Medulla oblongata (tissue), 1 donor: Measurements from ENCODE around the gene ZNF491.
"Not testable (repeated sequence)": the region's sequence is repeated elsewhere in the genome, so short reads cannot be mapped to it uniquely, and the experiment has no call there.

Experiments used
- DNase-seq: peaks from one replicate; pipeline ENCODE4 v3.0.0-alpha.2; 2015; ENCODE audit errors: extremely low spot score

Gene ZNF491

DNA sequence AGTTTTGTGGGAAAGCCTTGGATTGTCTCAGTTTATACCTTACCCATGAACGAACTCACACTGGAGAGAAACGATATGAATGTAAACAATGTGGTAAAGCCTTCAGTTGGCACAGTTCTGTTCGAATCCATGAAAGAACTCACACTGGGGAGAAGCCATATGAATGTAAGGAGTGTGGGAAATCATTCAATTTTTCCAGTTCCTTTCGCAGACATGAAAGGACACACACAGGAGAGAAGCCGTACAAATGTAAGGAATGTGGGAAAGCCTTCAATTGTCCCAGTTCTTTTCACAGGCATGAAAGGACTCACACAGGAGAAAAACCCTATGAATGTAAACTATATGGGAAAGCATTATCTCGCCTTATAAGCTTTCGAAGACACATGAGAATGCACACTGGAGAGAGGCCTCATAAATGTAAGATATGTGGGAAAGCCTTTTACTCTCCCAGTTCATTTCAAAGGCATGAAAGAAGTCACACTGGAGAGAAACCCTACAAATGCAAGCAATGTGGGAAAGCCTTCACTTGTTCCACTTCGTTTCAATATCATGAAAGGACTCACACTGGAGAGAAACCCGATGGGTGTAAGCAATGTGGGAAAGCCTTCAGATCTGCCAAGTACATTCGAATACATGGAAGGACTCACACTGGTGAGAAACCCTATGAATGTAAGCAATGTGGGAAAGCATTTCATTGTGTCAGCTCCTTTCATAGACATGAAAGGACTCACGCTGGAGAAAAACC, 8.2 kb downstream of the ZNF491 start:
- no peak for DNase-seq

DNA sequence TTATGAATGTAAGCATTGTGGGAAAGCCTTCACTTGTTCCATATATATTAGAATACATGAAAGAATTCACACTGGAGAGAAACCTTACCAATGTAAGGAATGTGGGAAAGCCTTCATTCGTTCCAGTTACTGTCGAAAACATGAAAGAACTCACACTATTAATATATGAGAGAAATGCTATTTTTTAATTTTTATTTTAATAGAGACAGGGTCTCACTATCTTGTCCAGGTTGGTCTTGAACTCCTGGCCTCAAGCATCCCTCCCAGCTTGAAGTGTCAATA, 8.7 kb downstream of the ZNF491 start:
- no peak for DNase-seq

DNA sequence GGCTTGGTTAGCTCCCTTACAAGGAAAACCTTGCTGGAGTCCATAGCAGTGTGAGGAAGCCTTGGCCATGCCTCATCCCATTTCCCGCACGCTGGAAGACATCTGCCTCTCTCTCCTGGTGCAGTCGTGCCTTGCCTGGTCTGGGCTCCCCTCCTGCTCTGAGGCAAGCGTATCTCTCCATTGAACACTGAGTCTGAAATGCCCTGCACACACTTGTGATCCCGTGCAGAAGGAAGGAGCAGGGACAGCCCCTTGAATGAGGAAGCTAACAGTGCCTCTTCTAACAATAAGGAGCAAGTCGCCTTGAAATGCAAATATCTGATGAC, 15.3 kb downstream of the ZNF491 start:
- DNase-seq: no peak

DNA sequence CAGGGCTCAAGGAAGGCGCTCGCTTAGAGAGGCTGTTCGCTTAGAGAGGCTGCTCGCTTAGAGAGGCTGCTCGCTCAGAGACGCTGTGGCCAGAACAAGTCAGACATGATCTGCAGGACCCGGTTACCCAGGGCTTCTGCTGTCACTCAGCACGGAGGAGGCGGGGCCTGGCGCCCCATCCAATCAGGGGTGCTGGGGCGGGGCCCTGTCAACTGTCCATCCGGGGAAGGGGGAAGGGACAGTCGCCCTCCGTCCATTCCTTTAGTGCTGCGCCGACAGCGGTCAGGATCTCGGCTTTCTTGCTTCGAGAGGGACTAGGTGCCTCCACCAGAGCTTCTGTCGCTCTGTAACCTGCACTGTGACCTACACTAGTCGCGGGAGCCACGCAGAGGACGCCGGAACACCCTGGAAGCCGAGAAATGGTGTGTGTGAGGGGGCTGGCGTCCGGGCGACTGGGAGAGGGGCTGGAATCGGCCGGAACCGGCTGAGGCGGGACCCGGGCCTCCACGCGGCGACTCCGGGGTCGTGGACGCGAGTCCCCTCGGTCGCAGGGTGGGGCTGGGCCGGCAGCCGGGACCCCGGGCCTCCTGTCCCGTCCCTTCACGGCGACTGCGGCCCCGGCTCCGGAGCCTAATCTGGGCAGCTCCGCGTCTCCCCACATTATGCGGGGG, 15.8 kb downstream of the ZNF491 start, which contains the start of gene ZNF440:
Gene ZNF440 (plus strand): TSS at position 245 of the 671 bp plus-strand sequence. CDS start 175 bp downstream, at position 420.
- DNase-seq: peak; percentile 98

DNA sequence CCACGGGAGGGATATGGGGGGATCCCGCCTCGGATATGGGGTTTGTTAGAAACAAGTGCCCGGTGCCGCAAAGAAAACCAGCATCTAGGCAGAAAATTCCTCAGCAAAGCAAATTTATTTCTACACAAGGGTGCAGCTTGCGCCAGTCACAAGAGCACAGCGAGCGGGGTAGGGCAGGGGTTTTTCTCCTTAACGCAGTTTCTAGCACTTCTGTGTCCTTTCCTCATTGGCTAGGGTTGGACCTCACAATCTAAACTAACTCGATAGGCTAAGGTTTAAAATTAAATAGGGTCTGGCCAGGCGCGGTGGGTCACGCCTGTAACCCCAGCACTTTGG, 16.3 kb downstream of the ZNF491 start:
- DNase-seq: peak; percentile 3

DNA sequence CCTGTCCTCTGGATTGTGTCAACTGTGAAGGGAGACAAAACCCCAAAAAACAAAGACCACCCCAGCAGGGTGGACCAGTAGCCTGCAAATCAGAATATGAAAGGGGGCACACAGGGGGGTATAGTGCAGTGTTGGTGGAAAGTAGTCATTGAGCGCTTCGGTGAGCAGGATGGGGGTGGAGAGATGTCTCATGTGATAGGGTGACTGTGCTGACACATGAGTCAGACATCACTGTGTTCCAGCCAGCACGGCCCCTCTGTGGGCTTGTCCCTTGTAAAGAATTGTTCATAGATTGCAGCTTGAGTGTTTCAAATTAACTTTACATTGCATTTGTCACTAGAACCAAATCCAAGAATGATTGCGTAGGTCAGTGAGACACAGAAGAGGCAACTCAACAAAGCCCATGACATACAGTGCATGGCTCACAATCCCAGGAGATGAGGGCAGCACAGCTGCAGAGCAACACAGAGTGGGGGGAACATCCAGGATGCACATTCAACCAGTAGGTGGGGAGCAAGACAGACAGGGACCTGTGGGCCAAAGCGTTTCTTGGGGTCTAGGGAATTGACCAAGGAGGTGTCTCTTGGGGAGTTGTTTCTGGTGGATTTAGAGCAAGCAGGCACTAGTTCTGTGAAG, 23.3 kb downstream of the ZNF491 start:
- DNase-seq: no peak

DNA sequence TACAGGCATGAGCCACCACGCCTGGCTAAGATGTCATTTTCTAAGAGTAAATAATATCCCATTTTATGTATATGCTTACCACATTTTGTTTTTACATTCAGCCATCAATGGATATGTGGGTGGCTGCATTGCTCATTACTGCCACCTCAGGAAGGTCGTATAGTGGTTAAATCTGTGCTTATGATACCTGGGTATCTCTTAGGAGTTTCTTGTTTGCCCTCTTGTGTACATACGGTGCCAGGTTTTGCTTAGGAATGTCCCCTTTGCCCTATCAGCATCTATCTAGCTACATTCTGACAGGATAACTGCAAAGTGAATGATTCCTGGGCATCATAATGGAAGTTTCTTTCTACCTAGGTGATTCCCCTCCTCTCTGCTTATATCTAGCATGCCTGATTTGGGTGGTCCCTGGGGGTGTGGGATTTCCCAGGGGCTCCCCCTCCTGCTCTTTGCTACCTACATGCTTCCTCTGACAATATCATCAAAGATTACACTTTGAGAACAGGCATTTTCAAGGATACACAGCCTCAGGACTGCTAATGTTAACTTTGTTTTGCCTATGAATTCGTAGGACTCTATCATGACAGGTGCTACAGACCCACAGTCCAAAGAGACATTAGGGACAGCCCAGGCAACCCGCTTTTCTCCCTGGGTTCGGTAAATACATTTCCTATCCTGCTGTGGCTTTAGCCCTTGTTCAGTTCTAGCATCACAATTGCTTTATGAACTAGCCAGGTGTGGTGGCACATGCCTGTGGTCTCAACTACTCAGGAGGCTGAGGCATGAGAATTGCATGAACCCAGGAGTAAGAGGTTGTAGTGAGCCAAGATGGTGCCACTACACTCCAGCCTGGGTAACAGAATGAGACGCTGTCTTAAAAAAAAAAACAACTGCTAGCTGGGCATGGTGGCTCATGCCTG, 30.9 kb downstream of the ZNF491 start:
- not testable (repeated sequence) for DNase-seq

DNA sequence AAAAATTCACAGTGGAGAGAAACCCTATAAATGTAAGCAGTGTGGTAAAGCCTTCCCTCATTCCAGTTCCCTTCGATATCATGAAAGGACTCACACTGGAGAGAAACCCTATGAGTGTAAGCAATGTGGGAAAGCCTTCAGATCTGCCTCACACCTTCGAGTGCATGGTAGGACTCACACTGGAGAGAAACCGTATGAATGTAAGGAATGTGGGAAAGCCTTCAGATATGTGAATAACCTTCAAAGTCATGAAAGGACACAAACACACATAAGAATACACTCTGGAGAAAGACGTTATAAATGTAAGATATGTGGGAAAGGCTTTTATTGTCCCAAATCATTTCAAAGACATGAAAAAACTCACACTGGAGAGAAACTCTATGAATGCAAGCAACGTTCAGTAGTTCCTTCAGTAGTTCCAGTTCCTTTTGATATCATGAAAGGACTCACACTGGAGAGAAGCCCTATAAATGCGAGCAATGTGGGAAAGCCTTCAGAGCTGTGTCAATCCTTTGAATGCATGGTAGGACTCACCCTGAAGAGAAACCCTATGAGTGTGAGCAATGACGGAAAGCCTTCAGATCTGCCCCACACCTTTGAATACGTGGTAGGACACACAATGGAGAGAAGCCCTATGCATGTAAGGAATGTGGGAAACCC, 34.1 kb downstream of the ZNF491 start:
- DNase-seq: no peak

DNA sequence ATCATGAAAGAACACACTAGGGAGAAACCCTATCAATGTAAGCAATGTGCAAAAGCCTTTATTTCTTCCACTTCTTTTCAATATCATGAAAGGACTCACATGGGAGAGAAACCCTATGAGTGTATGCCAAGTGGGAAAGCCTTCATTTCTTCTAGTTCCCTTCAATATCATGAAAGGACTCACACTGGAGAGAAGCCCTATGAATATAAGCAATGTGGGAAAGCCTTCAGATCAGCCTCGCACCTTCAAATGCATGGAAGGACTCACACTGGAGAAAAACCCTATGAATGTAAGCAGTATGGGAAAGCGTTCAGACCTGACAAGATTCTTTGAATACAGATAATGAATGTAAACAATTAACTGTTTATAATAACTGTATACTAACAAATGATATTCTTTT, 35.2 kb downstream of the ZNF491 start:
- DNase-seq: no peak

DNA sequence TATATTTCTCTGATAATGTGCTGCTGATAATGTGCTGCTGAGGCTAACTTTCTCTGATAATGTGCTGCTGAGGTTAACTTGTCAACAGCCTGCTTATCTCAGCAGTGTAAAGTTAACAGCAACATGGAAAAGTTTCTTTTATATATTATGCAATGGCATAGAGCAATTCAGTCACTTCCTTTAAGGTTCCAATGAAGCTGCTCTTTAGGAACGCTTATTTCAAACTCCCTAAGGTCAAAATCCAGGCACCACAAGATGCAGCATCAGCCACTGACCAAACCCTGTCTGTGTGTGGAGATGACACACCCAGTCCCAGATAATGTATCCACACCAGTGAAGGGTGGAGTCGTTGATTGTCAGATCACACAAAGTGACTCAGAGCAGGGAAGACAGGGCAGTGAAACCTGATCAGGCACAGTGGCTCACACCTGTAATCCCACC, 37.3 kb downstream of the ZNF491 start:
- not testable (repeated sequence) for DNase-seq

DNA sequence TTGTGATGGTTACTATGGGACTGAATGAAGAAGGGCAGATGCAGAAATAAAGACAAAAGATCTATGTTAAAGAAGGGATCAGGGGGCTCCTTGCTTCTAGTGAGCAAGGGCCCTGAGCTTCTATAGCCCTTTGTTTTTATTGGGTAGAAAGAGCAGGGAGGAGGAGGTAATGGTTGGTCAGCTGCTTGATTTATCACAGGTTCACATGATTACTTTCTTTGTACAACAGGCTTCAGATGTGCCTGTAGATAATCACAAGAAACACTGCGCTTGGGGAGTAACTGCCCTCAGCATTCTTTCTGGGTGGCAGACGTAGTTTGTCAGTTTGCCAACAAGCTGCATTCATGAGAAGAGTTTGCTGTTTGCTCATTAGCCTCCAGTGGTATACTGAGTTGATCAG, 45.4 kb downstream of the ZNF491 start:
- peak; percentile 3 for DNase-seq

DNA sequence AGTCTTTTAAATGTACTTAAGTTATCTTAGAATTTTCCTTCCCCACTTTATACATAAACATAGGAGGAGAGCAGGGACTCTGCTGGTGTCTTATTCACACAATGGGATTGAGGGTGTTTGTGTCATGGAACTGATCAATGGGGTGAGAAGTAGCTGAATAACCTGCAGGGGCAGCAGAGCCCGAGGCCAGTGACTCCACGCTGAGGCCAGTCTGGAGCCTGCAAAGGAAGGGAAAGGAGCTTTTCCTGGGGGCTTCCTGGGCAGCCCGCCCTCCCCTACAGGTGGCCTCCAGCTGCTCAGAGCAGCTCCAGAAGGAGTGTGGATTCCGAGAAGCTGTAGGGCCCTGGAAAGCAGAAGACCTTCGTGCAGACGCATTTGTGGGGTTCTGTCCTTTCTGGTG, 49.3 kb downstream of the ZNF491 start:
- DNase-seq: not testable (repeated sequence)

DNA sequence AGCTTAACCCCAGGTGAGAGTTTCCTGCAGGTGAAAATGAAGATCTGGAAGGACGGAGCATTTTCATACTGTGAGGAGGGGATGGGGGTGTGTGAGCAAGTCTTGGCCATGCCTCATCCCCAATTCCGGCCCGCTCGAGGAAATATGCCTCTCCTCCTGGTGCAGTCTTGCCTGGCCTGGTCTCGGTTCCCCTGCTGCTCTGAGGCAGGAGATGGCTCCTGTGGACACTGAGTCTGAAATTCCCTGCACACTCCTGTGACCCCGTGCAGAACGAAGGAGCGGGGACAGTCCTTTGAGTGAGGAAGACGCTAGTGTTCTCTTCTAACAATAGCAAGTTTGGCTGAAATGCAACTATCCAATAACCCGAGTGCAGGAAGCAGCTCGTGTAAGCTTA, 49.9 kb downstream of the ZNF491 start:
- DNase-seq: no peak

DNA sequence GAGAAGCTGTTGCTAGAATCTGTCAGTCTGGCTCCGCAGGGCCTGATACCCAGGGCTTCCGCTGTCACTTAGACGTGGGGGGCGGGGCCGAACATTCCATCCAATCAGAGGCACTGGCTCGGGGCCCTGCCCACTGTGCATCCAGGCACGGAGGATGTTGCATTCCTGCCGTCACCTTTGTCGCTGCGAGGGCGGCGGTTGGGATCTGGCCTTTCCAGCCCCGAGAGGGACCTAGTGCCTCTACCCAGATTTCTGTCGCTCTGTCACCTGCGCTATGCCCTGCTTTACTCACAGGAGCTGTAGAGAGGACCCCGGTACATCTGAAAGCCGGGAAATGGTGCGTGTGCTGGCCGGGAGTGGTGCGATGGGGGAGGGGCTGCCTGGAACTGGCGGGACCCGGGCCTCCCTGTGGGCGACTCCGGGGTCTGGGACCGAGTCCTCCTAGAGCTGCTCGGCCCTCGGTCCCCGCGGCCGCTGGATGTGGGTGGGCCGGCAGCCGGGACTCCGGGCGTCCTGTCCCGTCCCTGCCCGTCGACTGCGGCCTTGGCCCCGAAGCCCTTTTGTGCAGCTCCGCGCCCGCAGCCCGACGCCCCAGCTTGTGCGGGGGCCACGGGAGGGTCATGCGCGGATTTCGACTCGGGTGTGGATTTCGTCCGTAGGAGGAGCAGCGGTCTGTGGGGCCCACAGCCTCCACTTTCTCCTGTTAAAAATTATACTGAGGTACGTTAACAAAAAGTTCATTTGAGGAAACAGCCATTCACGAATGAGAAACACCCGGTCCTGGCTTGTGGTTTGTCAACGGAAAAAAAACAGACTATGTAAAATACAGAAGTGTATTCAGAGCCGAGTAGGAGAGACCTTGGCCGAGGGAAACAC, 50.5 kb downstream of the ZNF491 start, which contains the start of gene ZNF439:
Gene ZNF439 (plus strand): TSS at position 133 of the 876 bp plus-strand sequence. CDS start 142 bp downstream, at position 275.
- DNase-seq: peak; percentile 96

DNA sequence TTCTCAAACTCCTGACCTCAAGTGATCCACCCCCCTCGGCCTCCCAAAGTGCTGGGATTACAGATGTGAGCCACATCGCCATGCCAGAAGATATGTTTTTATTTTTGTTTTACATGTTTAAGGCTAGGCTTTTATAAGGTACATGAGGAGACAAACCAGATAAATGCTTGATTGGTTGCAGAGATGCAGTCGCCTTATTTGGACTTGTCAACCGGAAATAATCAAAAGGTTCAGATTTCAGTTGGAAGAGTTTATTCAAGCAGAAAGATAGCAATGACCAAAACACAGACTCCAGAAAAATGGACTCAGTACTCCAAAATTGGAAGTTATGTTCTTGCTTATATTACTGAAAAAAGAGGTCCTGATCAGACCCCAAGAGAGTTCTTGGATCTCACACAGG, 52.0 kb downstream of the ZNF491 start:
- DNase-seq: not testable (repeated sequence)

DNA sequence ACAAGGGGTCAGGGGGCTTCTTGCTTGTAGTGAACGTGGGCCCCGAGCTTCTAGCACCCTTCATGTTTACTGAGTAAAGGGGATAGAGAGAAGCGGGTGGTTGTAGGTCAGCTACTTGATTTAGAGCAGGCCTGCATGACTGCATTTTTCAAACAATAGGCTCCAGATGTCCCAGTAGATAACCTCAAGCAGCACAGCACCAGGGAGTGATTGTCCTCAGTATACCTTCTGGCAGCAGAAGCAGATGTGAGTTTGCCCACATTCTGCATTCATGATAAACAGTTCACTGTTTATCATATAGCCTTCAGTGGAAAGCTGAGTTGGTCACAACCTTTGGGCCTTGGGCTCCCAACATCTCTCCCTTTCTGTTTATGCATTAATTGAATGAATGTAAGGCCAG, 55.0 kb downstream of the ZNF491 start:
- no peak for DNase-seq

DNA sequence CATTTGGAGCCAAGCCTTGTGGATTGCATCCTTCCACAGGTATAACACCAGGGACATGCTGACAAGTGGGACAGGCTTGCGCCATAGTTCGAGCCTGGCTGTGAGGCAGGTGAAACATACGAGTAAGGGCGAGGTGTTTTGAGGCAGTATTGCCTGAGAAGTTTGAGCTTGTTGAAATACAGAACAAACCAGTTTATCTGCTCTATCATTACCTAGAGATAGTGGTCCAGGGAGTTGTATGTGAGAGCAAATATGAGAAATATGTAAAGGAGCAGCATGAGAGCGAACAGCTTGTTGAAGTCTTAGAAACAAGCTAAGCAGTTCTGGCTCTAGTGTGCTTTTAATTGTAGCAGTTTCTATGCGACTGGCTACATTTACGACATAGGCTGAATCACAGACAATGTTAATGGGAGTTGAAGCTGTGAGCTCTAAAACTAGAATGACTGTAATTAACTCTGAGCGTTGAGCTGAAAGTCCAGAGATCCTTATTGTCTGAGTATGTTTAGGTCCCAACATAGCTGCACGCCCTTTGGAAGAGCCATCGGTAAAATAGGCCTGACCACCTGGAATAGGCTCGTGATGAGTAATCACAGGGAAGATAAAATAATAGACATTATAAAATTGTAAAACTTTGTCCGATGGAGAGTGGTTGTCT, 58.4 kb downstream of the ZNF491 start:
- DNase-seq: no peak
